Parathyroid adenoma (tissue), 2 donors: ENCODE measurements around the gene RNF43.

Experiments
- H2AFZ ChIP-seq: fragments of 300-600 bp; sonication (generic); one replicate; pipeline ENCODE4 v1.7.0; 2017; ENCODE audit warnings: antibody characterized with exemption, mild to moderate bottlenecking
- H3K27ac ChIP-seq: fragments of 300-600 bp; sonication (generic); one replicate; pipeline ENCODE4 v1.7.0; 2017
- H3K27me3 ChIP-seq: fragments of 300-600 bp; sonication (generic); one replicate; pipeline ENCODE4 v1.7.0; 2017; ENCODE audit warnings: low read length; ENCODE audit not compliant: control insufficient read depth, insufficient read depth
- H3K36me3 ChIP-seq: fragments of 300-600 bp; sonication (generic); one replicate; pipeline ENCODE4 v1.7.0; 2017; ENCODE audit warnings: low read length; ENCODE audit not compliant: control insufficient read depth, insufficient read depth
- H3K4me1 ChIP-seq: fragments of 300-600 bp; sonication (generic); one replicate; pipeline ENCODE4 v1.7.0; 2017; ENCODE audit warnings: control low read depth
- H3K4me2 ChIP-seq: fragments of 300-600 bp; sonication (generic); one replicate; pipeline ENCODE4 v1.7.0; 2017; ENCODE audit warnings: low read length
- H3K4me3 ChIP-seq: fragments of 300-600 bp; sonication (generic); one replicate; pipeline ENCODE4 v1.7.0; 2017; ENCODE audit warnings: low read depth, low read length
- H3K79me2 ChIP-seq: fragments of 300-600 bp; sonication (generic); one replicate; pipeline ENCODE4 v1.7.0; 2017; ENCODE audit warnings: control low read depth
- H3K9ac ChIP-seq: fragments of 300-600 bp; sonication (generic); one replicate; pipeline ENCODE4 v1.7.0; 2017; ENCODE audit warnings: mild to moderate bottlenecking
- H3K9me3 ChIP-seq: fragments of 300-600 bp; sonication (generic); one replicate; pipeline ENCODE4 v1.7.0; 2017; ENCODE audit warnings: low read length; ENCODE audit not compliant: control insufficient read depth
- TF ChIP-seq, protein P1 (sequence below): fragments of 300-600 bp; sonication (generic); IDR thresholded peaks from one replicate; pipeline ENCODE4 v1.7.0; 2017; ENCODE audit warnings: antibody characterized with exemption, mild to moderate bottlenecking
- donor health status: primary hyperparathyroidism.

Gene RNF43

DNA sequence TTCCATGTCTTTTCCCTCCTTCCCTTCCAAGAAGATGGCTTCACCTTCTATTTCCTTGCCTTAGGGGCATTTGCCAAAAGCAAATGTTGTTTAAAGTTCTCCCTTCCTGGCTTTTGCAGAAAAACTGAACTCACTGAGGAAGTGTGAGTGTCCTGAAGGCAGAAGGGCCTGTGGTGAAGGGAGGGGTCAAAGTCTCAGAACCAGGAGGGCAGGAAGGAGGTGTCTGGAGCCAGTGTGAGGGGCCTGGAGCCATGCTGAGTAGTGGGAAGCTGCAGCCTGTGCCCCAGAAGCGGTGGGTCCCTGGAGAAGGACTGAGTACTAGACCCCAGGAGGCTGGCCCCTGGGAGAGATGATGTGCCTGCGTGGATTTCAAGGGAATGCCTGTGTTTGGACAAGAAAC, 41.5 kb downstream of the RNF43 start:
- H3K36me3 ChIP-seq = no peaks in the 10 kb centered on the region
- H3K9me3 ChIP-seq = no peaks in the 10 kb centered on the region
- H3K27ac ChIP-seq = no peak overlapping the region
- no peak overlapping the region for H3K4me3 ChIP-seq
- H3K4me2 ChIP-seq = no peak overlapping the region
- H3K9ac ChIP-seq = no peak overlapping the region
- no peaks in the 10 kb centered on the region for H3K27me3 ChIP-seq
- H2AFZ ChIP-seq = no peak overlapping the region
- peaks cover 38% of the 10 kb centered on the region for H3K4me1 ChIP-seq
- H3K79me2 ChIP-seq = peaks cover 10% of the 10 kb centered on the region
- TF ChIP-seq, protein P1, sequence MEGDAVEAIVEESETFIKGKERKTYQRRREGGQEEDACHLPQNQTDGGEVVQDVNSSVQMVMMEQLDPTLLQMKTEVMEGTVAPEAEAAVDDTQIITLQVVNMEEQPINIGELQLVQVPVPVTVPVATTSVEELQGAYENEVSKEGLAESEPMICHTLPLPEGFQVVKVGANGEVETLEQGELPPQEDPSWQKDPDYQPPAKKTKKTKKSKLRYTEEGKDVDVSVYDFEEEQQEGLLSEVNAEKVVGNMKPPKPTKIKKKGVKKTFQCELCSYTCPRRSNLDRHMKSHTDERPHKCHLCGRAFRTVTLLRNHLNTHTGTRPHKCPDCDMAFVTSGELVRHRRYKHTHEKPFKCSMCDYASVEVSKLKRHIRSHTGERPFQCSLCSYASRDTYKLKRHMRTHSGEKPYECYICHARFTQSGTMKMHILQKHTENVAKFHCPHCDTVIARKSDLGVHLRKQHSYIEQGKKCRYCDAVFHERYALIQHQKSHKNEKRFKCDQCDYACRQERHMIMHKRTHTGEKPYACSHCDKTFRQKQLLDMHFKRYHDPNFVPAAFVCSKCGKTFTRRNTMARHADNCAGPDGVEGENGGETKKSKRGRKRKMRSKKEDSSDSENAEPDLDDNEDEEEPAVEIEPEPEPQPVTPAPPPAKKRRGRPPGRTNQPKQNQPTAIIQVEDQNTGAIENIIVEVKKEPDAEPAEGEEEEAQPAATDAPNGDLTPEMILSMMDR = no peak

DNA sequence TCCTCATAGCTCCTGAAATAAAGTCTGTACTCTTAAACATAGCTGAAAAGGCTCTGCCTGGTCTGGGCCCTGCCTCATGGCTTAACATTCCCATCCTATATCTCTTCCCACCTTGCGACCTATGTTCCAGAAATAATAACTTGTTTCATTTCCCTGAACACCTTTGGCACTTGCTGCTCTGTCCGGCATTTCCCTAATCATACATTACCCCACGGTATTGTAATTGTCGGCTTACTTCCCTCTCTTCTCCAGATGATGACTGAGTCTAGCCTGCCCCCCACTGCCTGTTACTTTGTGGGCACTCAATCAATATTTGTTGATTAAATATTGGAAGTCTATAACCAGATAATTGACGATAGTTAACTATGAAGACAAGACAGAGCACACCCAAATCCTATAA, 42.1 kb downstream of the RNF43 start:
- peaks cover 36% of the 10 kb centered on the region for H3K4me1 ChIP-seq
- no peaks in the 10 kb centered on the region for H3K9me3 ChIP-seq
- no peak overlapping the region for H3K9ac ChIP-seq
- H2AFZ ChIP-seq = no peak overlapping the region
- H3K27me3 ChIP-seq = no peaks in the 10 kb centered on the region
- no peak overlapping the region for H3K4me3 ChIP-seq
- H3K36me3 ChIP-seq = no peaks in the 10 kb centered on the region
- H3K27ac ChIP-seq = no peak overlapping the region
- H3K4me2 ChIP-seq = no peak overlapping the region
- peaks cover 14% of the 10 kb centered on the region for H3K79me2 ChIP-seq
- TF ChIP-seq, protein P1 = no peak

DNA sequence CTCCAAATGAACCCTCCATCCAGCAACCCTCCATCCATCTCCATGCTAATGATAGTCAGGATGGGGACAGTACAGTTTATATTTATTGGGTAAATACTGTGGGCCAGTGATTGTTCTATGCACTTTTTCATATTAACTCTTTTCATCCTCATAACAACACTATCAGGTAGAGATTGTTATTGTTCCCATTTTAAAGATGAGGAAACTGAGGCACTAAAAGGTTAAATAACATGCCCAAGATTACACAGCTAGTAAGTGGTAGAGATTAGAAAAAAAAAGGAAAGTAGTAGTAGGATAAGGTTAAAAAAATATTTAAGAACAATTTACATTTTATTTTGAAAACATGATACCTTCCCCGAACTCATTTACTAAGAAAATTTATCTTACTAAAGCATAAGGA, 43.4 kb downstream of the RNF43 start:
- TF ChIP-seq, protein P1 = no peak
- Histone ChIP-seq H3K79me2 (peaks cover 20% of the 10 kb centered on the region), H3K4me1 (peaks cover 23% of the 10 kb centered on the region), H3K9ac (no peak overlapping the region), H3K4me2 (no peak overlapping the region), H2AFZ (no peak overlapping the region), H3K27me3 (no peaks in the 10 kb centered on the region), H3K9me3 (no peaks in the 10 kb centered on the region), H3K27ac (no peak overlapping the region), H3K4me3 (no peak overlapping the region), H3K36me3 (no peaks in the 10 kb centered on the region)

DNA sequence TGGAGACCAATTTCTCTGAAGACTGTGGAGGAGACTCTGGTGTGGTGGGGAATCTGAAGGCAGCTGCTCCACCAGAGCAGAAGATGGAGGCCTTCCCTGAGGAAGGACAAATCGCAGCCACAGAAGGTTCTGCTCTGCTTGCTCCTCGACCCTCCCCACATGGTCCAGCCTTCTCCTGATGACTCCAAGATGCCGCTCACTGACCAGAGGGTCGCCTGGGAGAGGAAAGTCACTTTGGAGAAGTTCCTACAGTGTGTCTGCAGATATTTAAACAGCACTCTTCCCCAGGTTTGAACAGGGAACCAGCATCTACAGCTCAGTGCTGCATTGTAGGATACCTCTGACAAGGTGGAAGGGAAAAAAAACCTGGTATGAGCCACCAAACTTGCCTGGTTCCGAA, 44.3 kb downstream of the RNF43 start:
- TF ChIP-seq, protein P1 = no peak

DNA sequence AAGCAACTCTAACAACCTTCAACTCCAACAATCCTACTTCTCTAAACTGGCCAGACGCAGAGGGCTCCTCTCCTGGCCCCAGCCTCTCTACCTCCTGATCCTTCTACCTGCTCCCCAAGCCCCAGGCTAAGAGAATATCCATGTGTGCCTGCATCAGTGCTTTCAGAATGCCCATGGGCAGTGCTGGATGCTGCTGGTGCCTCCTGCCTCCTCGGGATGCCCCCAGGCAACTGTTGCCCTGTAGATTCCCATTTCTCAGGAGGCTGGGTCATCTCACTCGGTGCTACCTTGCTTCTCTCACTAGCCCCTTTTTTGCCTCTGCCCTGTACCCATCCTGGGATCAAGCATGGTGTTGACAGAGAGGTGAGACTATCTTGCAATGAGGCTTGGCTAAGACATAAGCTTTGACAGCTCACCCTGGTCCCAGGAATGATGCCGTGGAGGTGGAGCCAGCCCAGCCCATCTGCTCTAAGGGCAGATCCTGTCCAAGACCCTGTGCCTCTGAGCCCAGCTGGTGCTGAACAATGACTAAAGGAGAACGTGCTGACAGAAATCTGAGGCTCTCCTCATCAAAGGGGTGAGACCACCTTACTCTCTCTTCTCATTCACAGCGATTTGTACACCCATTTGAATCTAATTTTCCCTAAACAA, 45.9 kb downstream of the RNF43 start:
- no peaks in the 10 kb centered on the region for H3K36me3 ChIP-seq
- H2AFZ ChIP-seq = no peak overlapping the region
- TF ChIP-seq, protein P1 = no peak
- peaks cover 27% of the 10 kb centered on the region for H3K79me2 ChIP-seq
- H3K27me3 ChIP-seq = no peaks in the 10 kb centered on the region
- no peaks in the 10 kb centered on the region for H3K9me3 ChIP-seq
- H3K4me2 ChIP-seq = no peak overlapping the region
- no peak overlapping the region for H3K4me3 ChIP-seq
- H3K9ac ChIP-seq = no peak overlapping the region
- no peak overlapping the region for H3K27ac ChIP-seq
- peaks cover 9% of the 10 kb centered on the region for H3K4me1 ChIP-seq

More for the DNA sequence above, 44.3 kb downstream of the RNF43 start:
- H2AFZ ChIP-seq = no peak overlapping the region
- no peak overlapping the region for H3K27ac ChIP-seq
- H3K79me2 ChIP-seq = peaks cover 22% of the 10 kb centered on the region
- H3K9me3 ChIP-seq = no peaks in the 10 kb centered on the region
- no peaks in the 10 kb centered on the region for H3K27me3 ChIP-seq
- H3K4me1 ChIP-seq = peaks cover 21% of the 10 kb centered on the region
- no peak overlapping the region for H3K9ac ChIP-seq
- no peak overlapping the region for H3K4me2 ChIP-seq
- H3K4me3 ChIP-seq = no peak overlapping the region
- H3K36me3 ChIP-seq = no peaks in the 10 kb centered on the region
